ENCODE data around the gene DNER. TPM values are rescaled to one million over a fixed set of nuclear protein-coding genes. Genes with fewer than 3 reads are reported as not detected.

Gene DNER
- total and polyA plus RNA-seq, 2 donors (not counting 1 experiment from before 2014, with no cell fraction given): not detected

DNA sequence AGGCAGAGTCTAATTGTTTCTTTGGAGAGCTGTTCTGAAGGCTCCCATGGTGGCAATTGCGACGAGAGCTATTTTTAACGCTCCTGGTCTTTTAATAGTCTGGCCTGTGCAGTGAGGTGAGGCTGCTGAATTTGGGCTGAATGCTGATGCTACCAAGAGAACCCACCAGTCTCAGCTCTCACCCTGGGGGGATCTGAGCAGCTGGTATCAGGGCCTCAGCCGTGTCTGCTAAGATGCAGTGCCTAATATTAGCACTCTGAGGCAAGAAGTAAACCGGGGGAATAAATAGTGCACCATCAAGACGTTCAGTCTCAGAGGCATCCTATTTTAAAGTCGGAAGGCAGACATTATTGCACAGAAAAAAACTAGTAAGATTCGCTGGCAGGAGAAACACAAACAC, 228.5 kb downstream of the DNER start:
- Histone ChIP-seq H3K27me3 (replicated peaks in 1 of 4; ENCODE audit: control extremely low read depth in 1 of 4, control insufficient read depth in 3 of 4, insufficient read depth in 4 of 4, low read length in 3 of 4) (no peaks in the 10 kb centered on the region), H3K4me1 (ENCODE audit: control insufficient read depth in 2 of 2, insufficient read depth in 2 of 2, low read length in 2 of 2) (no peaks in the 10 kb centered on the region), H3K4me2 (replicated peaks; ENCODE audit: low read depth, low read length, poor library complexity, severe bottlenecking) (no peak overlapping the region), H3K4me3 (ENCODE audit: control extremely low read depth in 1 of 5, extremely low read depth in 1 of 5, insufficient read depth in 1 of 5, low read depth in 2 of 5, low read length in 4 of 5) (no peak overlapping the region), H3K27ac (ENCODE audit: low read length in 2 of 2) (no peak overlapping the region), H3K36me3 (replicated peaks in 1 of 2; ENCODE audit: control extremely low read depth in 1 of 2, control insufficient read depth in 1 of 2, extremely low read depth in 1 of 2, insufficient read depth in 2 of 2, low read length in 1 of 2) (no peaks in the 10 kb centered on the region), H3K9me3 (ENCODE audit: control extremely low read depth in 1 of 3, control insufficient read depth in 2 of 3, insufficient read depth in 1 of 3, low read length in 2 of 3) (peaks cover 0 to 7% (median 0%) of the 10 kb centered on the region in 3 donors), H4K20me1 (ENCODE audit: control insufficient read depth, insufficient read depth, low read length, poor library complexity, severe bottlenecking) (no peaks in the 10 kb centered on the region), H3K79me2 (ENCODE audit: control insufficient read depth, insufficient read depth, low read length) (no peaks in the 10 kb centered on the region), H3K9ac (ENCODE audit: low read length) (no peak overlapping the region), H2AFZ (ENCODE audit: insufficient read depth, low read depth, low read length, poor library complexity, severe bottlenecking) (no peak overlapping the region)
- Mint-ChIP-seq H3K9me3 (ENCODE audit: insufficient read depth) (peaks cover 8% of the 10 kb centered on the region), H3K4me1 (no peaks in the 10 kb centered on the region), H3K4me3 (no peak overlapping the region), H3K27ac (no peak overlapping the region), H3K27me3 (peaks cover 7% of the 10 kb centered on the region)
- WGBS (ENCODE audit: insufficient coverage): 72% methylated on average over 7 of the region's 8 CpGs
- intact Hi-C loops (cut with micrococcal nuclease): no loop called here
- no peak for ATAC-seq (ENCODE audit: low read depth)
- ChIA-PET POLR2A (no interaction called here), CTCF (no interaction called here)
- TF ChIP-seq, protein P1, sequence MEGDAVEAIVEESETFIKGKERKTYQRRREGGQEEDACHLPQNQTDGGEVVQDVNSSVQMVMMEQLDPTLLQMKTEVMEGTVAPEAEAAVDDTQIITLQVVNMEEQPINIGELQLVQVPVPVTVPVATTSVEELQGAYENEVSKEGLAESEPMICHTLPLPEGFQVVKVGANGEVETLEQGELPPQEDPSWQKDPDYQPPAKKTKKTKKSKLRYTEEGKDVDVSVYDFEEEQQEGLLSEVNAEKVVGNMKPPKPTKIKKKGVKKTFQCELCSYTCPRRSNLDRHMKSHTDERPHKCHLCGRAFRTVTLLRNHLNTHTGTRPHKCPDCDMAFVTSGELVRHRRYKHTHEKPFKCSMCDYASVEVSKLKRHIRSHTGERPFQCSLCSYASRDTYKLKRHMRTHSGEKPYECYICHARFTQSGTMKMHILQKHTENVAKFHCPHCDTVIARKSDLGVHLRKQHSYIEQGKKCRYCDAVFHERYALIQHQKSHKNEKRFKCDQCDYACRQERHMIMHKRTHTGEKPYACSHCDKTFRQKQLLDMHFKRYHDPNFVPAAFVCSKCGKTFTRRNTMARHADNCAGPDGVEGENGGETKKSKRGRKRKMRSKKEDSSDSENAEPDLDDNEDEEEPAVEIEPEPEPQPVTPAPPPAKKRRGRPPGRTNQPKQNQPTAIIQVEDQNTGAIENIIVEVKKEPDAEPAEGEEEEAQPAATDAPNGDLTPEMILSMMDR (IDR thresholded peaks at IDR 0.05): no peak
- no peak for TF ChIP-seq EZH2 (IDR thresholded peaks at IDR 0.05; ENCODE audit: borderline replicate concordance, insufficient read depth, low read depth, low read length, poor library complexity, severe bottlenecking)
- no peak for DNase-seq

DNA sequence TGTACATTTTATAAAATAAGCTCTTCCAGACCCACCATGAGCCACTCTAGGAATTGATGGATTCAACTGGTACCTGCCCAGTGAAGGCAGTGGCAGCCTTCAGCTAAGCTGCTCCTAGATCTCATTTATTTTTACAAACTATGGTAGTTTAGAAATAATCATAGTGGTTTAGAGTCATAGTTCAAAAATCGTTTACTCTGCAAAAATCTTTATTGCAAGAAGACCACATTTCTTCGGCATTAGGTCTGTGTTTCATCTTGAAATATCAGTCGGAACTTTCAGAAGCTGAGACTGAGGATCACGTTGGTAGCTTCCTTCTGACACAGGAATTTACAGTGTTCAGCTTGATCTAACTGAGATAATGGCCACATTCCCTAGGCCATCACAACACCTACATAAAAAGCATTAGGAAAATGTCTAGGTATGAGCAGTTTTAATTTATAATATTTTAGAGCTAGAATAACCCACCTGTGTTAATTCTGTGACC, 237.0 kb downstream of the DNER start:
- H3K27ac Mint-ChIP-seq: no peak overlapping the region
- no peaks in the 10 kb centered on the region for H3K27me3 ChIP-seq (replicated peaks in 1 of 4; ENCODE audit: control extremely low read depth in 1 of 4, control insufficient read depth in 3 of 4, insufficient read depth in 4 of 4, low read length in 3 of 4)
- no peaks in the 10 kb centered on the region for H3K4me1 Mint-ChIP-seq
- intact Hi-C loops (cut with micrococcal nuclease): no loop called here
- TF ChIP-seq EZH2 (IDR thresholded peaks at IDR 0.05; ENCODE audit: borderline replicate concordance, insufficient read depth, low read depth, low read length, poor library complexity, severe bottlenecking): no peak
- TF ChIP-seq, protein P1 (IDR thresholded peaks at IDR 0.05): no peak
- H3K9me3 Mint-ChIP-seq (ENCODE audit: insufficient read depth): no peaks in the 10 kb centered on the region
- 73% methylated on average over 2 of the region's 4 CpGs for WGBS (ENCODE audit: insufficient coverage)
- CTCF ChIA-PET: no interaction called here
- peaks cover 6% of the 10 kb centered on the region for H3K27me3 Mint-ChIP-seq
- ATAC-seq (ENCODE audit: low read depth) (no peak), DNase-seq (no peak)
- no peaks in the 10 kb centered on the region for H3K4me1 ChIP-seq (ENCODE audit: control insufficient read depth in 2 of 2, insufficient read depth in 2 of 2, low read length in 2 of 2)
- no peaks in the 10 kb centered on the region for H4K20me1 ChIP-seq (ENCODE audit: control insufficient read depth, insufficient read depth, low read length, poor library complexity, severe bottlenecking)
- H3K36me3 ChIP-seq (replicated peaks in 1 of 2; ENCODE audit: control extremely low read depth in 1 of 2, control insufficient read depth in 1 of 2, extremely low read depth in 1 of 2, insufficient read depth in 2 of 2, low read length in 1 of 2): no peaks in the 10 kb centered on the region
- no peak overlapping the region for H3K4me2 ChIP-seq (replicated peaks; ENCODE audit: low read depth, low read length, poor library complexity, severe bottlenecking)
- H2AFZ ChIP-seq (ENCODE audit: insufficient read depth, low read depth, low read length, poor library complexity, severe bottlenecking): no peak overlapping the region
- no peaks in the 10 kb centered on the region for H3K79me2 ChIP-seq (ENCODE audit: control insufficient read depth, insufficient read depth, low read length)
- H3K27ac ChIP-seq (ENCODE audit: low read length in 2 of 2): no peak overlapping the region
- H3K4me3 Mint-ChIP-seq: no peak overlapping the region
- no peak overlapping the region for H3K4me3 ChIP-seq (ENCODE audit: control extremely low read depth in 1 of 5, extremely low read depth in 1 of 5, insufficient read depth in 1 of 5, low read depth in 2 of 5, low read length in 4 of 5)
- H3K9ac ChIP-seq (ENCODE audit: low read length): no peak overlapping the region
- H3K9me3 ChIP-seq (ENCODE audit: control extremely low read depth in 1 of 3, control insufficient read depth in 2 of 3, insufficient read depth in 1 of 3, low read length in 2 of 3): peaks cover 0 to 3% (median 0%) of the 10 kb centered on the region in 3 donors
- POLR2A ChIA-PET: no interaction called here
